Prostate gland (tissue), 2 donors: Measurements from ENCODE around the gene SHROOM3. TPM values are rescaled to one million over a fixed set of nuclear protein-coding genes. Genes with fewer than 3 reads are reported as not detected.

Source experiments
- DNase-seq: peaks from one replicate; pipeline ENCODE4 v3.0.0-alpha.2; 2019; ENCODE audit warnings: low spot score
- H3K27ac ChIP-seq, 2 donors: fragments of 200-600 bp; sonication (generic); 2 replicates each; pipeline ENCODE4 v1.5.1; 2017 to 2019
- H3K27me3 ChIP-seq: fragments of 200-600 bp; sonication (generic); replicated peaks from 2 replicates; pipeline ENCODE4 v1.5.1; 2019; ENCODE audit not compliant: insufficient read depth
- H3K36me3 ChIP-seq, 2 donors: fragments of 200-600 bp; sonication (generic); 1 replicate in 1 of 2; 2 replicates in 1 of 2; pipeline versions ENCODE4 v1.5.1 to v1.8.1; 2017 to 2019
- H3K4me1 ChIP-seq: fragments of 200-600 bp; sonication (generic); replicated peaks from 2 replicates; pipeline ENCODE4 v1.5.1; 2019
- H3K4me3 ChIP-seq, 2 donors: fragments of 200-600 bp; sonication (generic); 2 replicates each; pipeline ENCODE4 v1.5.1; 2017 to 2019
- H3K9me3 ChIP-seq: fragments of 200-600 bp; sonication (generic); 2 replicates; pipeline ENCODE4 v1.5.1; 2017
- POLR2A ChIP-seq: fragments of 450-650 bp; IDR thresholded peaks from one replicate; pipeline ENCODE4 v1.6.1; 2016; ENCODE audit warnings: antibody characterized with exemption, mild to moderate bottlenecking
- POLR2AphosphoS5 ChIP-seq: sonication (generic); formaldehyde crosslinking; IDR thresholded peaks from one replicate; pipeline ENCODE4 v1.6.1; 2017; ENCODE audit warnings: antibody characterized with exemption
- WGBS: methylation state at CpG from one replicate; pipeline ENCODE4 v1.1.5; 2018; 5-methylcytosine and 5-hydroxymethylcytosine counted together
- intact Hi-C: fragments of 100-400 bp; cut with DNase I; formaldehyde crosslinking; loops from one replicate; pipeline ENCODE4 v1.14.2; 2022
- total RNA-seq, 2 donors: library from RNA; depleted of rRNA; stranded (reverse); fragments of >200 nt; gene quantifications; one replicate each; pipeline ENCODE4 v1.1.0, GENCODE V29; 2016
- TF ChIP-seq, protein P1 (sequence below), 4 experiments: fragments of 200-600 bp in 2 of 4; fragments of 450-650 bp in 2 of 4; sonication (generic) in 2 of 4; IDR thresholded peaks; 1 replicate in 3 of 4; 2 replicates in 1 of 4; pipeline ENCODE4 v1.5.1; 2016 to 2019; ENCODE audit warnings: antibody characterized with exemption in 4 of 4, mild to moderate bottlenecking in 2 of 4, moderate library complexity in 2 of 4

The SHROOM3 gene
- total RNA-seq, 2 donors from 2014 or later = 107 to 137 TPM

DNA sequence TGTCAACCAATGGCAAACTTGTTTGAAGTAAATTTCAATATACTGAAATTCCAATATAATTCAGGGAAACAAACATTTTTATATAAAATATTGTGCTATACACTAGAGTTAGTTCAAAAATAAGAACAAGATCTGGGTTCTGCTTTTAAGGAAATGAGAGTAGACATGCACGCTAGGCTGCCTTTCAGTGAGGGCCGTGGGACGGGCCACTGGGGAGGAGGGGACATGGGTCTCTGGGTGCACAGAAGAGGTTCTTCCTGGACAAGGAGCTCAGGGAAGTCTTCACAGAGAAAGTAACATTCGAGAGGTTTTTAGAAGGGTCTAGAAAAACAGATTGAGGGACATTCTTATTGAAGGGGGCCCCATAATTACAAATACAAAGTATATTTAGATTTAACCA, 64.4 kb downstream of the SHROOM3 start:
- H3K36me3 ChIP-seq = no peaks in the 10 kb centered on the region
- no peaks in the 10 kb centered on the region for H3K27me3 ChIP-seq
- no peak overlapping the region for H3K4me3 ChIP-seq
- no peaks in the 10 kb centered on the region for H3K9me3 ChIP-seq
- intact Hi-C loops = no loop called here
- H3K27ac ChIP-seq = no peak overlapping the region
- TF ChIP-seq POLR2AphosphoS5 (no peak), POLR2A (no peak)
- TF ChIP-seq, protein P1, sequence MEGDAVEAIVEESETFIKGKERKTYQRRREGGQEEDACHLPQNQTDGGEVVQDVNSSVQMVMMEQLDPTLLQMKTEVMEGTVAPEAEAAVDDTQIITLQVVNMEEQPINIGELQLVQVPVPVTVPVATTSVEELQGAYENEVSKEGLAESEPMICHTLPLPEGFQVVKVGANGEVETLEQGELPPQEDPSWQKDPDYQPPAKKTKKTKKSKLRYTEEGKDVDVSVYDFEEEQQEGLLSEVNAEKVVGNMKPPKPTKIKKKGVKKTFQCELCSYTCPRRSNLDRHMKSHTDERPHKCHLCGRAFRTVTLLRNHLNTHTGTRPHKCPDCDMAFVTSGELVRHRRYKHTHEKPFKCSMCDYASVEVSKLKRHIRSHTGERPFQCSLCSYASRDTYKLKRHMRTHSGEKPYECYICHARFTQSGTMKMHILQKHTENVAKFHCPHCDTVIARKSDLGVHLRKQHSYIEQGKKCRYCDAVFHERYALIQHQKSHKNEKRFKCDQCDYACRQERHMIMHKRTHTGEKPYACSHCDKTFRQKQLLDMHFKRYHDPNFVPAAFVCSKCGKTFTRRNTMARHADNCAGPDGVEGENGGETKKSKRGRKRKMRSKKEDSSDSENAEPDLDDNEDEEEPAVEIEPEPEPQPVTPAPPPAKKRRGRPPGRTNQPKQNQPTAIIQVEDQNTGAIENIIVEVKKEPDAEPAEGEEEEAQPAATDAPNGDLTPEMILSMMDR (IDR thresholded peaks at IDR 0.05) = no peak
- no peaks in the 10 kb centered on the region for H3K4me1 ChIP-seq
- DNase-seq = no peak
- WGBS = 63% methylated on average over 4 of the region's 4 CpGs

DNA sequence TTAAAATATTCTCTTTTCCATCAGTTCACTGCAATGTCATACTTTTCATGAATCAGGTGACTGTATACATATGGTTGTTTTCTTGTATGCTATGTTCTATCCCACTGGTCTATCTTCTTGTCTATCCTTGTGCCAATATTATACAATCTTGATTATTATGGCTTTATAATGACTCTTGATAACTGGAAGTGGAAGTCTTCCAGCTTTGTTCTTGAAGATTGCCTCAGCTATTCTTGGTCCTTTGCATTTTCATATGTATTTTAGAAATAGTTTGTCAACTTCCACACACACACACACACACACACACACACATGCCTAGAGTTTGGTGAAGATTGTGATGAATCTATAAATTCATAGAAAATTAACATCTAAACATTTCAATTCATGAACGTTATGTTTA, 67.9 kb downstream of the SHROOM3 start:
- WGBS = 93% methylated on average over 1 of the region's 1 CpG
- no peaks in the 10 kb centered on the region for H3K36me3 ChIP-seq
- no peaks in the 10 kb centered on the region for H3K27me3 ChIP-seq
- no peaks in the 10 kb centered on the region for H3K9me3 ChIP-seq
- intact Hi-C loops = loop anchor here (10.0 kb wide), 1 partner anchor 318 kb away; no protein-coding TSS in a partner anchor
- no peak overlapping the region for H3K27ac ChIP-seq
- H3K4me3 ChIP-seq = no peak overlapping the region
- no peak for DNase-seq
- no peaks in the 10 kb centered on the region for H3K4me1 ChIP-seq
- TF ChIP-seq POLR2A = no peak
- TF ChIP-seq, protein P1 (IDR thresholded peaks at IDR 0.05) = no peak
- TF ChIP-seq POLR2AphosphoS5 = no peak

DNA sequence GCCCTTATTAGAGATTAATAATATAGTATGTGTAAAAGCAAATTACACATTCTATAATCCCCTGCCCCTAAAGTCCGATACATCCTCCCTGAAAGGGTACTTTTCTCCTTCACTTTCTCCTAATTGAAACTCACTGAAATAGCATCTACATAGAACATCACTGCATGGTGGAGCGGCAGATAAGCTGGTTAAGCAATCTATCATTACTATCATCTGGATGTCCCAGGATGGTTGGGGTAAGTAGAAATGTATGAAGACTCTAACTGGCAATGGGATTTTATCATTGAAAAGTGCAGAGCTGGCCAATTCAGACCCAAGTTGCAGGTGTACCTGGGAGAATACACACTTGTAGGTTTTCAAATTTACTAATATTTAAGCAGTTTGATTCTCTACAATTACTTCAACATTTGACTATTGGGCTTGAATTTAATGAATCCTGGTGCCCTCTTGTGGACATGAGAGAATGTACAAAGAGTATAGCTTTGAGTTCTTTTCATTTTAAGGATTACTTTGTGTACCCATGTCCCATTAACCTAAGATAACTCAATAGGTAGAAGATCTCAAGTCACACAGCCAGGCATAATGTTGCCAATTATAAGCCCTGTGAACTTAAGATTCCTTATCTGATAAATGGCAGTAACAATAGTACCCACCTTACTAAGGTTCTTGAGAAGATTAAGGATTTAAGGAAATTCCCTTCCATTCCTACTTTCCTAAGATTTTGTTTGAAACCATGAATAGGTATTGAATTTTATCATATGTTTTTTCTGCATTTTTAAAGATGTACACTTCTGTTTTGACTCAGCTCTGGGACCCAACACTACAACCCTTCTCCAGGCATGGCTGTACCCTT, 69.8 kb downstream of the SHROOM3 start:
- Histone ChIP-seq H3K9me3 (no peaks in the 10 kb centered on the region), H3K36me3 (no peaks in the 10 kb centered on the region), H3K4me3 (no peak overlapping the region), H3K27ac (no peak overlapping the region), H3K27me3 (no peaks in the 10 kb centered on the region), H3K4me1 (no peaks in the 10 kb centered on the region)
- TF ChIP-seq POLR2A = no peak
- TF ChIP-seq POLR2AphosphoS5 = no peak
- TF ChIP-seq, protein P1 (IDR thresholded peaks at IDR 0.05) = peak; percentile 39 to 80 (median 64)
- 73% methylated on average over 2 of the region's 2 CpGs for WGBS
- peak; percentile 28 for DNase-seq
- intact Hi-C loops = loop anchor here (2.0 to 10.0 kb wide), 2 partner anchors 74 to 320 kb away; no protein-coding TSS in a partner anchor

DNA sequence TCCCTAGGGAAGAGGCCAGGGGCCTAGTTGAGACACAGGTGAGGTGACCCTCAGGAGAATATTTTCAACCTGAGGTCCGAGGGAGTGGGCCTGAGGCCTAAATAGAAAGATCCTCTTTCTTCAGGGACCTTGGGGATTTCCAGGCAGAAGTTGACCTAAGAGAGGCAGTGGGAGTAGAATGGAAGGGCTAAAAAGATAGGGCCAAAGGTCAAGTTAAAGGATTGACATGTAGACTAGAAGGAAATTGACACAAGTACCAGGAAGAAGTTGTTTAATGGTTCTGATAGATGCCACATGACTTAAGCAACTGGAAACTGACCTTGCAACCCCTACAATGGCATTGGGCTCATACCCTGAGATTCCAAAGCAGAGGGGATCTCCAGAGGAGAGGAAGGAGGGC, 76.9 kb downstream of the SHROOM3 start:
- no peak overlapping the region for H3K4me3 ChIP-seq
- H3K27me3 ChIP-seq = no peaks in the 10 kb centered on the region
- H3K27ac ChIP-seq = no peak overlapping the region
- DNase-seq = no peak
- no peaks in the 10 kb centered on the region for H3K36me3 ChIP-seq
- H3K4me1 ChIP-seq = no peaks in the 10 kb centered on the region
- TF ChIP-seq, protein P1 (IDR thresholded peaks at IDR 0.05) = no peak
- no peak for TF ChIP-seq POLR2AphosphoS5
- no peak for TF ChIP-seq POLR2A
- H3K9me3 ChIP-seq = no peaks in the 10 kb centered on the region
- 97% methylated on average over 1 of the region's 1 CpG for WGBS
- intact Hi-C loops = loop anchor here (2.0 to 10.0 kb wide), 5 partner anchors 113 to 693 kb away; no protein-coding TSS in a partner anchor
